ENCODE results near the gene SCAPER. TPM values are rescaled to one million over a fixed set of nuclear protein-coding genes. Genes with fewer than 3 reads are reported as not detected.

Gene SCAPER
- total RNA-seq, 1 experiment from 2014 or later = 10.3 TPM

- ATAC-seq = no peak
- POLR2A ChIA-PET = no interaction called here
- Mint-ChIP-seq H3K9me3 (no peaks in the 10 kb centered on the region), H3K4me1 (peaks cover 7% of the 10 kb centered on the region; the same call in 1 of the 2 replicates), H3K27ac (no peak overlapping the region), H3K36me3 (no peaks in the 10 kb centered on the region), H3K4me3 (no peak overlapping the region), H3K27me3 (ENCODE audit: low read depth) (peaks cover 37% of the 10 kb centered on the region)
- CTCF ChIA-PET = no interaction called here
- TF ChIP-seq ARID4B (CRISPR knock-in tag; IDR thresholded peaks at IDR 0.05; ENCODE audit: borderline replicate concordance) = no peak
- no peak for TF ChIP-seq NFYB (CRISPR knock-in tag; conservative IDR thresholded peaks at IDR 0.05; ENCODE audit: low read depth)
- no peak for TF ChIP-seq HMGXB4 (CRISPR knock-in tag; IDR thresholded peaks at IDR 0.05)
- TF ChIP-seq PREB (CRISPR knock-in tag; IDR thresholded peaks at IDR 0.05; ENCODE audit: borderline replicate concordance) = no peak
- TF ChIP-seq CTCF (IDR thresholded peaks at IDR 0.05) = no peak
- no peak for TF ChIP-seq FOXK1 (CRISPR knock-in tag; IDR thresholded peaks at IDR 0.05)
- TF ChIP-seq RORB (CRISPR knock-in tag; IDR thresholded peaks at IDR 0.05) = no peak
- no peak for TF ChIP-seq ZNF532 (CRISPR knock-in tag; IDR thresholded peaks at IDR 0.05; ENCODE audit: borderline replicate concordance)
- TF ChIP-seq ZNF281 (CRISPR knock-in tag; IDR thresholded peaks at IDR 0.05) = no peak
- TF ChIP-seq GRHL2 (CRISPR knock-in tag; IDR thresholded peaks at IDR 0.05; ENCODE audit: insufficient replicate concordance, severe bottlenecking) = no peak
- TF ChIP-seq ZNF138 (CRISPR knock-in tag; conservative IDR thresholded peaks at IDR 0.05) = no peak
- no peak for DNase-seq (ENCODE audit: low spot score)
These were observed 576.9 kb downstream of the SCAPER start for GRCh38 chr15:76328106-76328696.

Data from WTC11 (cell line).